ENCODE data around the gene TMOD4. TPM values are rescaled to one million over a fixed set of nuclear protein-coding genes. Genes with fewer than 3 reads are reported as not detected.

The TMOD4 gene
- total and polyA plus RNA-seq, 2 of the 13 experiments (the other 11 are each of a cell fraction or from before 2014, with no cell fraction given), result 0.66 TPM; not detected in 1

- TF ChIP-seq ZNF510 (CRISPR knock-in tag; IDR thresholded peaks at IDR 0.05; ENCODE audit: low read depth), result no peak
- peak in 1 of 2 experiments; percentile 19; a peak in 1 of 4 replicates for TF ChIP-seq HMGXB4 (CRISPR knock-in tag; IDR thresholded peaks at IDR 0.05; ENCODE audit: borderline replicate concordance in 1 of 2, low read depth in 1 of 2)
- TF ChIP-seq ZBTB7B (CRISPR knock-in tag; IDR thresholded peaks at IDR 0.05), result peak; percentile 37; the same call in 1 of the 2 replicates
- peak; percentile 61; the same call in 1 of the 2 replicates for TF ChIP-seq GLI4 (CRISPR knock-in tag; IDR thresholded peaks at IDR 0.05; ENCODE audit: borderline replicate concordance)
- no peak for TF ChIP-seq NFKB2 (CRISPR knock-in tag; IDR thresholded peaks at IDR 0.05; ENCODE audit: borderline replicate concordance)
- TF ChIP-seq SNAPC4 (CRISPR knock-in tag; IDR thresholded peaks at IDR 0.05), result peak; percentile 83
- TF ChIP-seq ARID4A (CRISPR knock-in tag; IDR thresholded peaks at IDR 0.05; ENCODE audit: borderline replicate concordance), result peak; percentile 79
- peak; percentile 82 for TF ChIP-seq ZNF776 (CRISPR knock-in tag; IDR thresholded peaks at IDR 0.05)
- no peak for TF ChIP-seq SRSF4 (IDR thresholded peaks at IDR 0.05; ENCODE audit: low read depth, low read length, poor library complexity, severe bottlenecking)
- no peak for TF ChIP-seq LBX2 (CRISPR knock-in tag; IDR thresholded peaks at IDR 0.05; ENCODE audit: borderline replicate concordance)
- TF ChIP-seq FOSL2 (CRISPR knock-in tag; IDR thresholded peaks at IDR 0.05), result no peak; the same call in 1 of the 2 replicates
- TF ChIP-seq BRD4 (CRISPR knock-in tag; IDR thresholded peaks at IDR 0.05), result no peak; the same call in 1 of the 2 replicates
- 0 out of 2 replicates have a peak, but pooled peaks have one; percentile 50 for TF ChIP-seq ZFP82 (CRISPR knock-in tag; IDR thresholded peaks at IDR 0.05; ENCODE audit: borderline replicate concordance)
- peak; percentile 66 for TF ChIP-seq E2F1 (CRISPR knock-in tag; IDR thresholded peaks at IDR 0.05)
- TF ChIP-seq PHB2 (IDR thresholded peaks at IDR 0.05; ENCODE audit: partially characterized antibody), result no peak
Measured at GRCh38 chr1:151146412-151147131, 29.2 kb downstream of the TMOD4 start, which contains the start of gene SEMA6C (continued).

Data from HepG2 (cell line).